KOPT-K1 (cell line): ENCODE measurements around the gene RPL7L1.

Source experiments
- H3K27ac ChIP-seq: fragments of 200-600 bp; sonication (generic); 2 replicates; pipeline ENCODE4 v1.5.1; 2016; ENCODE audit warnings: antibody characterized with exemption, mild to moderate bottlenecking, low read depth, low read length; ENCODE audit not compliant: poor library complexity, severe bottlenecking
- H3K36me3 ChIP-seq: fragments of 200-600 bp; sonication (generic); 2 replicates; pipeline ENCODE4 v1.5.1; 2017; ENCODE audit warnings: antibody characterized with exemption, mild to moderate bottlenecking, low read length, moderate library complexity; ENCODE audit not compliant: insufficient read depth
- H3K9me3 ChIP-seq: fragments of 200-600 bp; sonication (generic); 2 replicates; pipeline ENCODE4 v1.5.1; 2017; ENCODE audit warnings: antibody characterized with exemption, low read length, mild to moderate bottlenecking; ENCODE audit not compliant: insufficient read depth, poor library complexity, severe bottlenecking

RPL7L1 gene

DNA sequence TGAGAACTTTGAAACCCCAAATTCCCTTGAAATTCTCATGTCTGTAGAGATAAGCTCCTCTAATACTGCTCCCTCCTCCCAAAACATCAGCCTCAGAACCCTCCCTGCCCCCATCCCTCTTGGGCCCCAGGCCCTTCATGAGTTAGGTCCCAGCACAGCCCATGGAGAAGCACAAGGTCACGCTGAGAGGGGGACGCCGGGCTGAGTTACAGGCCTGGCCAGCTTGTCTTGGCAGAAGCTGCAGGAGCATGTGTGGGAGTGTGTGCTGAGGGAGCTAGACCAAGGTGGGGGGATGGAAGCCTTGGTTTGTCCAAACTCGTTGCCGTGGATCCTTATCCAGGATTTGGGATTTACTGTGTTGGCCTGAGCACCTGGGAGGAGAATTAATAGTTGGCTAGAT is 27.9 kb downstream of the RPL7L1 start:
- Histone ChIP-seq H3K36me3 (no peaks in the 10 kb centered on the region), H3K9me3 (no peaks in the 10 kb centered on the region), H3K27ac (no peak overlapping the region)

DNA sequence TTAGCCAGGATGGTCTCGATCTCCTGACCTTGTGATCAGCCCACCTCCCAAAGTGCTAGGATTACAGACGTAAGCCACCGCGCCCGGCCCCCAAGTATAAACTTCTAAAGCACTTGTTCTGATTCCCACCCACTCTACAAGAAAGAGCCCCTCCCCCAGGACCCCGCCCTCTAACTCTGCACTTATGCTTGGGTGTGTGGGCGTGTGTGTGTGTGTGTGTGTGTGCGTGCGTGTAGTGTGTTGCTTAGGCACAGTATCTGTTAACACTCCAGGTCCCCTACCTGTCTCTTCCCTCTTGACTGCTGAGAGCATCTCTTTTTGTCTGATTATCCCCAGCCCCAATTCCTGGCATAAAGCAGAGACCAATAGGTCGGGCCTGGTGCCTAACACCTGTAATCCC is 30.4 kb downstream of the RPL7L1 start:
- Histone ChIP-seq H3K27ac (no peak overlapping the region), H3K36me3 (no peaks in the 10 kb centered on the region), H3K9me3 (no peaks in the 10 kb centered on the region)

DNA sequence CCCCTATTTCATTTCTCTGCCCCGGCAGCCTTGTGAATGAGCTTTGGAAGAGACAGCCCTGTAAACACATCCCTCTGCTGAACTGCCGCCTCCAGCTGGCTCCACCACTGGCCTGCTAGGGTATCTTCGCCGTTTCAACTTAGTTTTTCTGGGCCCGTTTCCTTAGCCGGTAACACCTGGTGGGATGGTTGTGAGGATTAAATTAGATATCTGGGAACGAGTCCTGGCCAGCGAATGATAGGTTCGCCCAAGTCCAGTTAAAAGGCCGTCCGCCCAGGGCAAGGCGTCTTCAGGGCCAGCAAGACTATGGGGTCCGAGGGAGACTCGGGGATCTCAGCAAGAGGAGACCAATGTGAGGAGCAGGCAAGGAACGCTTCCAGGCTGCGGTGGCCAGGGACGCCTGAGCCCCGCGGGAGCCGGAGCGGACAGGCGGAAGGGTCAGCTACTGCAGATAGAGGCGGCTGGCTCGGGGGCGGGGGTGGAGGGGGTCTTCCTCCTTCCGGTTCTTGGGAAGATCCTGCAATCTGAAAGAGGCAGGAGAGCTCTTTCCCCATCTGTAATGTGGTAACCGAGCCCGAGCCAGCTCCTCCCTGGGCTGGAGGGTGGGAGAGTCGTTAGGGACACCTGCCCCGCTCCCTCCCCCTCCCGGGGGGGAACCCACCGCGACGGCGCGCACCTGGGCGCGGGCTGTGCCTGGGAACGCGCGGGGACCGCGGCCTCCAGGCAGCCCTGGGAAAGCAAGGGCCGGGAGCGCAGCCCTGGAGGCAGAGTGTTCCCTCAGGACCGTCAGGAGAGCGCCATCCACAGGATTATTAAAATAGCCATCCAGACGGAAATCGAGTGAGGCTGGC is 32.0 kb downstream of the RPL7L1 start:
- no peaks in the 10 kb centered on the region for H3K36me3 ChIP-seq
- H3K27ac ChIP-seq, result peak overlapping the region; percentile 33

DNA sequence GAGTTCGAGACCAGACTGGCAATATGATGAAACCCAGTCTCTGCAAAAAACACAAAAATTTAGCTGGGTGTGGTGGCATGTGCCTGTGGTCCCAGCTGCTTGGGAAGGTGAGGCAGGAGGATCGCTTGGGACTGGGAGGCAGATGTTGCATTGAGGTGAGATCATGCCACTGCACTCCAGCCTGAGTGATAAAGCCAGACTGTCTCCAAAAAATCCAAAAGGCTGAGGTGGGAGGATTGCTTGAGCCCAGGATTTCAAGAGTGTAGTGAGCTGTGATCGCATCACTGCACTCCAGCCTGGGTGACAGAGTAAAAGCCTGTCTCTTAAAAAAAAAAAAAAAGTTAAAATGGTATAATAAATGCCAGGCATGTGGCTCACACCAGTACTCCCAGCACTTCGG is 35.1 kb downstream of the RPL7L1 start:
- H3K36me3 ChIP-seq, result no peaks in the 10 kb centered on the region
- H3K9me3 ChIP-seq, result no peaks in the 10 kb centered on the region
- H3K27ac ChIP-seq, result peak overlapping the region; percentile 20

More for the DNA sequence above, 32.0 kb downstream of the RPL7L1 start:
- no peaks in the 10 kb centered on the region for H3K9me3 ChIP-seq

DNA sequence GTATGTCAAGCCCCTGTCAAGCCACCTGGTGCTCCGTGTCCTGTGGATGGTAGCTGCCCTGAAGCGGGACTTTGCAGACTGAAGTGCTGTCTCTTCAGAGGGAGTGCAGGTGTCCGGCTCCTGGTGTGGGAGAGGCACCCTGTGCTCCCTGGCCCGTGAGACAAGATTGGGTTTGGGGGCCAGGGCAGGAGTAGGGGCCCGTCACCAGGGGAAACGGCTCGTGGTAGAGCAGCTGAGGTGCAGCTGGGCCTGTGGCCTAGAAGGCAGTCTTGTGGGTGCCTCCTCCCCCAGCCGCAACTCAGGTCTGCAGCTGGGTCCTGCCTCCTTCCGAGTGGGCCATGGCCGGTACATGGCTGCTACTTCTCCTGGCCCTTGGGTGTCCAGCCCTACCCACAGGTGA is 36.3 kb downstream of the RPL7L1 start, which contains the start of gene PTCRA:
PTCRA (plus strand) TSS at position 322 of the 400 bp plus-strand sequence; CDS start at position 339, 17 bp downstream.
- Histone ChIP-seq H3K9me3 (no peaks in the 10 kb centered on the region), H3K36me3 (no peaks in the 10 kb centered on the region), H3K27ac (peak within 1 kb of the TSS; percentile 63)

DNA sequence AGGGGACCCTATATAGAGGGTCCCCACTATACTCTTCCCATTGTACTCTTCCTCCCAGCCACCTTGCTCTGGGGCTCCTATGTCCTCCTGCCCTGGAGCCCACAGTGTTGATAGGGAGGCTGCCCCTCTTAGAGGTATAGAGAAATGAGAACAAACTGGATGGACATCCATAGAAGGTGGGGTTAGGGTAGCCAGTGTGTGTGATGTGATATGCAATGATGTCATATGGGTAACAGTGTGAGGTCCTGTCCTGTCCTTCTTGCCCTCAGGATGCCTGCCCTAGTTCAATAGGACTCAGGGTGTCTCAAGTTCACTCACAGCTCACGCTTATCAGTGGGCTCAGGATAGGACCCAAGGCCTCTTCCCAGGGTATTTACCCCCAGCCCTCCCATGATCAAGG is 36.9 kb downstream of the RPL7L1 start:
- no peaks in the 10 kb centered on the region for H3K9me3 ChIP-seq
- peak overlapping the region; percentile 63 for H3K27ac ChIP-seq

DNA sequence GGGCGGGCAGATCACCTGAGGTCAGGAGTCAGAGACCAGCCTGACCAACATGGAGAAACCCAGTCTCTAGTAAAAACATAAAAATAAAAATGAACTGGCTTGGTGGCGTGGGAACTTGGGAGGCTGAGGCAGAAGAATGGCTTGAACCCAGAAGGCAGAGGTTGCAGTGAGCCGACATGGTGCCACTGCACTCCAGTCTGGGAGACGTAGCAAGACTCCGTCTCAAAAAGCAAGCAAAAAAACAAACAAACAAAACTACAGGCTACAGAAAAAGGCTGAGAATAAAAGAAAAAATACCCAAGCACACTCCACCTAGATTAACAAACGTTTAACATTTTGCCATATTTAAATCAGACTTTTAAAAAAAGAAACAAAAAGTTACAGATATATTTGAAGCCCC is 42.4 kb downstream of the RPL7L1 start:
- Histone ChIP-seq H3K27ac (no peak overlapping the region), H3K36me3 (no peaks in the 10 kb centered on the region), H3K9me3 (no peaks in the 10 kb centered on the region)

More for the DNA sequence above, 36.9 kb downstream of the RPL7L1 start:
- H3K36me3 ChIP-seq, result no peaks in the 10 kb centered on the region

DNA sequence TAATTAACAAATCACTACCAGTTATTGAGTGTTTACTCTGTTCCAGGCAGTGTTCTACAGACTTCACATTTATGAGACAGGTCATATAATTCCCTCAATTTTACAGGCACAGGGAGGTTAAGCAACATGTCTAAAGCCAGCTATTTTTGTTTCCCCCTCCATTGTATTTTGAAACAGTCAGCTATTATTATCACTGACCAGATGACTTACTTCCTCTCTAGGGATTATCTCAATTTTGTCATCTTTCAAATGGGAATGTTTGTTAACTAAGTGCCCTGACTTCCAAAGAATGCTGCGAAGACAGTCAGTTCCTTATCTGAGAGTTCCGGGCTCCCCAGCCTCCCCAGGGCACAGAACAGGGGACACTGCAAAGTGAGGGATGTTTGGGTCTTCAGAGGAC is 44.2 kb downstream of the RPL7L1 start:
- Histone ChIP-seq H3K27ac (no peak overlapping the region), H3K9me3 (no peaks in the 10 kb centered on the region), H3K36me3 (no peaks in the 10 kb centered on the region)

DNA sequence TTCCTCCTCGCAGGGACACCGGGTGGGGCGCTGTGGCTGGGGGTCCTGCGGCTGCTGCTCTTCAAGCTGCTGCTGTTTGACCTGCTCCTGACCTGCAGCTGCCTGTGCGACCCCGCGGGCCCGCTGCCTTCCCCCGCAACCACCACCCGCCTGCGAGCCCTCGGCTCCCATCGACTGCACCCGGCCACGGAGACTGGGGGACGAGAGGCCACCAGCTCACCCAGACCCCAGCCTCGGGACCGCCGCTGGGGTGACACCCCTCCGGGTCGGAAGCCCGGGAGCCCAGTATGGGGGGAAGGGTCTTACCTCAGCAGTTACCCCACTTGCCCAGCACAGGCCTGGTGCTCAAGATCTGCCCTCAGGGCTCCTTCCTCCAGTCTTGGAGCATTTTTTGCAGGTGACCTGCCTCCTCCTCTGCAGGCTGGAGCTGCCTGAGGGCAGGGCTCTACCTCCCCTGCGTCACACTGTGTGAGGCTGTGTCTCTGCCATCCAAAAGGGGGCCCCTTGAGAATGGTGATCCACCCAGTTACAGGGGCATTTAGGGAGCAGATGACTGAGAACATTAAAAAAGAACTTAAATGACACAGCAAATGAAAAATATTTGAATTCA is 45.9 kb downstream of the RPL7L1 start:
- Histone ChIP-seq H3K27ac (no peak overlapping the region), H3K9me3 (no peaks in the 10 kb centered on the region), H3K36me3 (no peaks in the 10 kb centered on the region)

DNA sequence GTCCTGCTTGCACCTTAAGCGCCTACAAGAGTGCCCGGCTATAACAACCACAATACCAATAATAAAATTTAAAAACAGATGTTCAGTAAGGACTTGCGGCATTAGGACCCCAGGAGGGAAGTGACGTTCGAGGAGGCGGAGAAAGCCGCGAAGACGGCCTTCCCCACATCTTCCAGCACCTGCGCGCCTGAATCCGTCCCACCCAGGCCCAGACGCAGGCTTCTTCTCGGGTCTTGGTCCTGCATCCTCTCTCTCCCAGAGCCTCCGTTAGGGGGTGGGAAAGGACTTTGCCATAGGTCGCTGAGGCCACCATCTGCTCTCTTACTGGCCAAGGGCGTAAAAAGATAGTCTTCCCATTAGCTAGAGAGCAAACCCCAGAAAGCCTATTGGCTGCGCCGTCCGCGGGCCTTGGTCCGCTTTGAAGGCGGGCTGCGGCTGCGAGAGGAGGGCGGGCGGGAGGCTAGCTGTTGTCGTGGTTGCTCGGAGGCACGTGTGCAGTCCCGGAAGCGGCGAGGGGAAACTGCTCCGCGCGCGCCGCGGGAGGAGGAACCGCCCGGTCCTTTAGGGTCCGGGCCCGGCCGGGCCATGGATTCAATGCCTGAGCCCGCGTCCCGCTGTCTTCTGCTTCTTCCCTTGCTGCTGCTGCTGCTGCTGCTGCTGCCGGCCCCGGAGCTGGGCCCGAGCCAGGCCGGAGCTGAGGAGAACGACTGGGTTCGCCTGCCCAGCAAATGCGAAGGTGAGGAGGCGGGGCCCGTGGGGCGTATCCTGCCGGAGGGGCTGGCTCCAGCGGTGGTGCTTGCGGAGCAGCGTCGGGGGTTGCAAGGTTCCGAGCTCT is 49.8 kb downstream of the RPL7L1 start, which contains the start of gene CNPY3:
CNPY3 (plus strand) TSS at position 495 of the 835 bp plus-strand sequence; CDS start at position 586, 91 bp downstream.
- Histone ChIP-seq H3K27ac (peak within 1 kb of the TSS; percentile 92), H3K9me3 (no peaks in the 10 kb centered on the region), H3K36me3 (peaks cover 26% of the 10 kb centered on the region)

DNA sequence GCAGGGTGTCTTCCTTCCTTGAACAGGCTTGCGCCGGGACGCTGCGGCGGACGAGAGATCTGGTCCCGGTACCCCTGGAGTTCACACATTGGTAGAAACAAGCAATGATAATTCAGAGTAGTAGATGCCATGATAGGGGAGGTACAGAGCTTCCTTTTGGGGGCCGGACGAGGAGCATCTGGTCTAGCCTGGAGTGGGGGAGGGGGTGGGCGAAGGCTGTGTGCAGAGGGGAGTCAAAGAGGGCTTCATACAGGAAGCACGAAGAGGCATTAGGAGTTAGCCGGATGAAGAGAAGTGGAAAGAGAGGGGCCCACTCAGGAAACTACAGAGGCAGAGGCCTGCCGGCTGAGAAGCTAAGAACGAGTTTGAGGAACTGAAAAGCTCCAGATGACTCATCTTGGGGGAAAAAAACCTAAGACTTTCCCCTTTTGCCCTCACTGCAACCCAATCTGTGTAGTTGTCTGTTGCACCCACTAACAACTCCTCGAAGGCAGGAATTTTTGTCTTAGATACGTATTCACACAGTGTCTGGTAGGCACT is 50.5 kb downstream of the RPL7L1 start:
- H3K27ac ChIP-seq, result peak overlapping the region; percentile 92
- H3K9me3 ChIP-seq, result no peaks in the 10 kb centered on the region
- peaks cover 33% of the 10 kb centered on the region for H3K36me3 ChIP-seq

DNA sequence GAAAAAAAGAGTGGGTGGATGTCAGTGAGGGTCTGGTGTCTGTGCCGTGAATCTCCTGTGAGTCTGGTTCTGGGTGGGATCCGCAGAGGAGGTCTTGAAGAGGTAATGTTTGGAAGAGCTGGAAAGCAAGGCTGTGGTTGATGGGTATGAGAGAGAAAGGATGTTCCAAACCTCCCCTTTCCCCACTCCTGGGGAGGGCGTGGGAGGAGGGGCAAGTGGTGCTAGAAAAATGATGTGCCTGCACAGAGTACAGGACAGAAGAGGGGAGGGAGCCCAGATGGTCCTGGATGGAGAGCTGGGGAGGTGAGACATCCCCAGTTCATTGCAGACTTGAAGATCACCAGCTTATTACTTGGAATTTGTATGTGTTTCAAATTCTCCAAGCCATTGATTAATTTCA is 53.0 kb downstream of the RPL7L1 start:
- Histone ChIP-seq H3K9me3 (no peaks in the 10 kb centered on the region), H3K36me3 (peaks cover 58% of the 10 kb centered on the region), H3K27ac (peak overlapping the region; percentile 28)

DNA sequence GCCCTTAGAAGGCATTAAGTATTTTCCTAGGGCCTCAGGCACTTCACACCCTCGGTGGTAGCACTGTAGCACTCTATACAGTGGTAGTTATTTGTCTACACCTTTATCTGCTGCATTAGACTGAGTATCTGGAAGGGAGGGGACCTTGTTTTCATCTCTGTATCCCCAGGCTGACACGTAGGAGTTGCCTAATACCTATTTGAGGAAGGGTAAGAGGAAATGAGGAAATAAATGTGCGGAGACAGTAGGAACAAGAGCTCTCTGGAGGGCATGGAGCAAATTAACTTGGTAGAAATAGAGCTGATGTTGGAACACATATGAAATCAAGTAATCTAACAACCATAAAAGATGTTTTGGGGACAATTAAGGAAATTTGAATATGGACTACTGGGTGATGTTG is 53.8 kb downstream of the RPL7L1 start:
- no peak overlapping the region for H3K27ac ChIP-seq
- H3K9me3 ChIP-seq, result no peaks in the 10 kb centered on the region
- H3K36me3 ChIP-seq, result peaks cover 66% of the 10 kb centered on the region

DNA sequence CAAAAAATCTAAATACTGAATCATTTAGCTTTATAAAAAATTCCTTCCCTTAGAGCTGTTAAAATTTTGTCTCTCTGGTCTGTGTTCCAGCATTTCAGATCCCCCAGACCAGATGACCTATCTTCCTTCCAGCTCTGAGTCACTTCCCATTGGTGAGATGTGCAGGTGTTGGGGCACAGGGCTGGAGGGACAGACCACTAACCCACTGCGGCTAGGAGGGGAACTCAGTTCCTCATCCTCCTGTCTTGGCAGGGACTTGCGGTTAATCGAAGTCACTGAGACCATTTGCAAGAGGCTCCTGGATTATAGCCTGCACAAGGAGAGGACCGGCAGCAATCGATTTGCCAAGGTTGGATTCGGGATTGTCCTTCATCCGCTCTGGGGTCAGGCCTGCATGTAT is 55.9 kb downstream of the RPL7L1 start:
- H3K9me3 ChIP-seq, result no peaks in the 10 kb centered on the region
- H3K36me3 ChIP-seq, result peaks cover 87% of the 10 kb centered on the region
- H3K27ac ChIP-seq, result no peak overlapping the region

DNA sequence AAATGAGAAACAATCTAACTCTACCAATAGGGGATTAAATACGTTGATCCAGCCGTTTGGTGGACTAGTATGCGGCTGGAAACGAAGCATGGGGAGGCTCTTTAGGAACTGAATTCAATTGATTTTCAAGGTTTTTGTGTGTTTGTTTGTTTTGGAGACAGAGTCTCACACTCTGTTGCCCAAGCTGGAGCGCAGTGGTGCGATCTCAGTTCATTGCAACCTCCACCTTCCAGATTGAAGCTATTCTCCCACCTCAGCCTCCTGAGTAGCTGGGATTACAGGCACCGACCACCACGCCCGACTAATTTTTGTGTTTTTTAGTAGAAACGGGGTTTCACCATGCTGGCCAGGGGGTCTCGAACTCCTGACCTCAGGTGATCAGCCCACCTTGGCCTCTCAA is 57.0 kb downstream of the RPL7L1 start:
- Histone ChIP-seq H3K9me3 (no peaks in the 10 kb centered on the region), H3K27ac (no peak overlapping the region), H3K36me3 (peaks cover 98% of the 10 kb centered on the region)
